Measurements from ENCODE around the gene MED26. TPM values are rescaled to one million over a fixed set of nuclear protein-coding genes. Genes with fewer than 3 reads are reported as not detected.
A peak's percentile ranks its signal among the peaks of the same experiment; 100 is the strongest.

The MED26 gene
- total and polyA plus RNA-seq, 9 of the 15 experiments (the other 6 are each of a cell fraction or from before 2014, with no cell fraction given) = 0.71 to 15.1 (median 6.2) TPM

DNA sequence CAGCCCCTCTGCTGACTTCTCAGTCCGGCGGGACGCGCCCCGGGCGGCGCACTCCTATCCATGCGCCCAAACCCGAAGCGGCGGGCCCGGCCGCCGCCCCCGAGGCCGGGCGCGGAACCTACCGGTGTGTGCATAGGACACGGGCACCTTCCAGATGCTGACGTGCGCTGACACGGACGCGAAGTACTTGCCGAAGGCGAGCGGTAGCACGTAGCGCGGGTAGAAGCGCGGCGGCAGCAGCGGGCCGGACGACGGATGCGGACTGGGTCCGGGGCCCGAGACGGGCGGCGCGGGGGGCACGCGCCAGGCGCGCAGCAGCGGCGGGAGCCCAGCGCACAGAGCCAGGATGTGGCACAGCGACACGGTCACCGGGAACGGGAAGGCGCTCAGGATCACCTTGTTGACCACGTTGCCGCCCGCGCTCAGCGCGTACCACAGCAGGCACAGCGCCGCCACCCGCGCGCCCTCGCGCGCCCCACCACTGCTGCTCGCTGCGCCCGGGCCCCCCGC lies 56.1 kb downstream of the MED26 start (continued):
- TF ChIP-seq RBM15 (IDR thresholded peaks at IDR 0.05; ENCODE audit: insufficient read depth, low read length) (no peak), HBP1 (CRISPR knock-in tag; IDR thresholded peaks at IDR 0.05) (no peak), COPS2 (conservative IDR thresholded peaks at IDR 0.05) (no peak), KLF13 (tag; IDR thresholded peaks at IDR 0.05; ENCODE audit: borderline replicate concordance, low read depth) (peak; percentile 49; the same call in 1 of the 2 replicates), ZNF780A (CRISPR knock-in tag; IDR thresholded peaks at IDR 0.05) (no peak), MYC (IDR thresholded peaks at IDR 0.05; ENCODE audit: low read depth, low read length) (0 out of 2 replicates have a peak, but pooled peaks have one; percentile 22), MYC (CRISPR knock-in tag; IDR thresholded peaks at IDR 0.05; ENCODE audit: borderline replicate concordance, low read depth) (no peak), CREBBP (IDR thresholded peaks at IDR 0.05; ENCODE audit: low read depth, low read length) (no peak), GABPA (tag; conservative IDR thresholded peaks at IDR 0.05; ENCODE audit: low read depth) (no peak), POLR3A (IDR thresholded peaks at IDR 0.05; ENCODE audit: borderline replicate concordance, extremely low read depth, insufficient read depth, insufficient read length) (no peak), HDAC1 (IDR thresholded peaks at IDR 0.05) (peak in 1 of 2 experiments; percentile 56; a peak in 1 of 4 replicates), ZMIZ1 (IDR thresholded peaks at IDR 0.05; ENCODE audit: low read depth in 2 of 2, low read length in 2 of 2) (no peak), ZNF133 (CRISPR knock-in tag; IDR thresholded peaks at IDR 0.05) (no peak)
- TF ChIP-seq, protein P1, sequence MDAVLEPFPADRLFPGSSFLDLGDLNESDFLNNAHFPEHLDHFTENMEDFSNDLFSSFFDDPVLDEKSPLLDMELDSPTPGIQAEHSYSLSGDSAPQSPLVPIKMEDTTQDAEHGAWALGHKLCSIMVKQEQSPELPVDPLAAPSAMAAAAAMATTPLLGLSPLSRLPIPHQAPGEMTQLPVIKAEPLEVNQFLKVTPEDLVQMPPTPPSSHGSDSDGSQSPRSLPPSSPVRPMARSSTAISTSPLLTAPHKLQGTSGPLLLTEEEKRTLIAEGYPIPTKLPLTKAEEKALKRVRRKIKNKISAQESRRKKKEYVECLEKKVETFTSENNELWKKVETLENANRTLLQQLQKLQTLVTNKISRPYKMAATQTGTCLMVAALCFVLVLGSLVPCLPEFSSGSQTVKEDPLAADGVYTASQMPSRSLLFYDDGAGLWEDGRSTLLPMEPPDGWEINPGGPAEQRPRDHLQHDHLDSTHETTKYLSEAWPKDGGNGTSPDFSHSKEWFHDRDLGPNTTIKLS (IDR thresholded peaks at IDR 0.05; ENCODE audit: borderline replicate concordance, low read depth) = no peak
- TF ChIP-seq, protein P2, sequence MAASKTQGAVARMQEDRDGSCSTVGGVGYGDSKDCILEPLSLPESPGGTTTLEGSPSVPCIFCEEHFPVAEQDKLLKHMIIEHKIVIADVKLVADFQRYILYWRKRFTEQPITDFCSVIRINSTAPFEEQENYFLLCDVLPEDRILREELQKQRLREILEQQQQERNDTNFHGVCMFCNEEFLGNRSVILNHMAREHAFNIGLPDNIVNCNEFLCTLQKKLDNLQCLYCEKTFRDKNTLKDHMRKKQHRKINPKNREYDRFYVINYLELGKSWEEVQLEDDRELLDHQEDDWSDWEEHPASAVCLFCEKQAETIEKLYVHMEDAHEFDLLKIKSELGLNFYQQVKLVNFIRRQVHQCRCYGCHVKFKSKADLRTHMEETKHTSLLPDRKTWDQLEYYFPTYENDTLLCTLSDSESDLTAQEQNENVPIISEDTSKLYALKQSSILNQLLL (CRISPR knock-in tag; IDR thresholded peaks at IDR 0.05; ENCODE audit: borderline replicate concordance) = no peak
- TF ChIP-seq, protein P3, sequence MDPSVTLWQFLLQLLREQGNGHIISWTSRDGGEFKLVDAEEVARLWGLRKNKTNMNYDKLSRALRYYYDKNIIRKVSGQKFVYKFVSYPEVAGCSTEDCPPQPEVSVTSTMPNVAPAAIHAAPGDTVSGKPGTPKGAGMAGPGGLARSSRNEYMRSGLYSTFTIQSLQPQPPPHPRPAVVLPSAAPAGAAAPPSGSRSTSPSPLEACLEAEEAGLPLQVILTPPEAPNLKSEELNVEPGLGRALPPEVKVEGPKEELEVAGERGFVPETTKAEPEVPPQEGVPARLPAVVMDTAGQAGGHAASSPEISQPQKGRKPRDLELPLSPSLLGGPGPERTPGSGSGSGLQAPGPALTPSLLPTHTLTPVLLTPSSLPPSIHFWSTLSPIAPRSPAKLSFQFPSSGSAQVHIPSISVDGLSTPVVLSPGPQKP (CRISPR knock-in tag; IDR thresholded peaks at IDR 0.05) = 0 out of 2 replicates have a peak, but pooled peaks have one; percentile 51
- TF ChIP-seq, protein P4, sequence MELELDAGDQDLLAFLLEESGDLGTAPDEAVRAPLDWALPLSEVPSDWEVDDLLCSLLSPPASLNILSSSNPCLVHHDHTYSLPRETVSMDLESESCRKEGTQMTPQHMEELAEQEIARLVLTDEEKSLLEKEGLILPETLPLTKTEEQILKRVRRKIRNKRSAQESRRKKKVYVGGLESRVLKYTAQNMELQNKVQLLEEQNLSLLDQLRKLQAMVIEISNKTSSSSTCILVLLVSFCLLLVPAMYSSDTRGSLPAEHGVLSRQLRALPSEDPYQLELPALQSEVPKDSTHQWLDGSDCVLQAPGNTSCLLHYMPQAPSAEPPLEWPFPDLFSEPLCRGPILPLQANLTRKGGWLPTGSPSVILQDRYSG (tag; conservative IDR thresholded peaks at IDR 0.05; ENCODE audit: low read depth) = no peak

All from K562 (cell line).